Muscle layer of duodenum (tissue), 2 donors: Measurements from ENCODE around the gene MTTP.

Experiments used
- H3K27ac ChIP-seq: one replicate; pipeline ENCODE4 v1.7.0; 2013; ENCODE audit warnings: mild to moderate bottlenecking, low read length
- H3K27me3 ChIP-seq: one replicate; pipeline ENCODE4 v1.7.0; 2013; ENCODE audit warnings: low read depth, mild to moderate bottlenecking, control low read depth, low read length
- H3K36me3 ChIP-seq, 2 donors: one replicate each; pipeline ENCODE4 v1.7.0; 2013; ENCODE audit warnings: low read length in 2 of 2, control low read depth in 1 of 2, mild to moderate bottlenecking in 1 of 2; ENCODE audit not compliant: insufficient read depth in 2 of 2, control insufficient read depth in 1 of 2
- H3K4me1 ChIP-seq, 2 donors: one replicate each; pipeline ENCODE4 v1.7.0; 2013; ENCODE audit warnings: low read length in 2 of 2, mild to moderate bottlenecking in 2 of 2, control low read depth in 1 of 2, moderate library complexity in 1 of 2; ENCODE audit not compliant: insufficient read depth in 2 of 2, control insufficient read depth in 1 of 2
- H3K4me3 ChIP-seq, 2 donors: one replicate each; pipeline ENCODE4 v1.7.0; 2013; ENCODE audit warnings: low read length in 2 of 2, low read depth in 1 of 2, mild to moderate bottlenecking in 1 of 2
- H3K9me3 ChIP-seq, 2 donors: one replicate each; pipeline ENCODE4 v1.7.0; 2013; ENCODE audit warnings: low read length in 2 of 2, control low read depth in 1 of 2, mild to moderate bottlenecking in 1 of 2; ENCODE audit not compliant: control insufficient read depth in 1 of 2
- donor health status: healthy.

Gene MTTP

GRCh38 chr4:99644453-99644852, 69.8 kb downstream of the MTTP start:
- Histone ChIP-seq H3K36me3 (no peaks in the 10 kb centered on the region), H3K4me3 (no peak overlapping the region), H3K4me1 (no peaks in the 10 kb centered on the region), H3K9me3 (no peaks in the 10 kb centered on the region), H3K27ac (no peak overlapping the region), H3K27me3 (no peaks in the 10 kb centered on the region)

GRCh38 chr4:99645036-99645435, 70.4 kb downstream of the MTTP start:
- Histone ChIP-seq H3K27me3 (no peaks in the 10 kb centered on the region), H3K27ac (no peak overlapping the region), H3K4me3 (no peak overlapping the region), H3K4me1 (no peaks in the 10 kb centered on the region), H3K9me3 (no peaks in the 10 kb centered on the region), H3K36me3 (no peaks in the 10 kb centered on the region)

- Histone ChIP-seq H3K27ac (no peak overlapping the region), H3K36me3 (no peaks in the 10 kb centered on the region), H3K4me1 (no peaks in the 10 kb centered on the region), H3K4me3 (no peak overlapping the region), H3K27me3 (no peaks in the 10 kb centered on the region), H3K9me3 (no peaks in the 10 kb centered on the region)
Measured at GRCh38 chr4:99645638-99646037, 71.0 kb downstream of the MTTP start.

- Histone ChIP-seq H3K4me3 (no peak overlapping the region), H3K9me3 (no peaks in the 10 kb centered on the region), H3K36me3 (no peaks in the 10 kb centered on the region), H3K27ac (no peak overlapping the region), H3K27me3 (no peaks in the 10 kb centered on the region), H3K4me1 (no peaks in the 10 kb centered on the region)
Measured at GRCh38 chr4:99647071-99647470, 72.4 kb downstream of the MTTP start.

- Histone ChIP-seq H3K27me3 (no peaks in the 10 kb centered on the region), H3K27ac (no peak overlapping the region), H3K4me3 (no peak overlapping the region), H3K9me3 (no peaks in the 10 kb centered on the region), H3K36me3 (no peaks in the 10 kb centered on the region), H3K4me1 (no peaks in the 10 kb centered on the region)
Measured at GRCh38 chr4:99648321-99648720, 73.7 kb downstream of the MTTP start.

GRCh38 chr4:99649208-99649607, 74.6 kb downstream of the MTTP start:
- no peaks in the 10 kb centered on the region for H3K27me3 ChIP-seq
- H3K9me3 ChIP-seq: no peaks in the 10 kb centered on the region
- no peaks in the 10 kb centered on the region for H3K4me1 ChIP-seq
- H3K36me3 ChIP-seq: no peaks in the 10 kb centered on the region
- no peak overlapping the region for H3K27ac ChIP-seq
- no peak overlapping the region for H3K4me3 ChIP-seq

GRCh38 chr4:99649778-99650177, 75.2 kb downstream of the MTTP start:
- Histone ChIP-seq H3K4me1 (no peaks in the 10 kb centered on the region), H3K9me3 (no peaks in the 10 kb centered on the region), H3K36me3 (no peaks in the 10 kb centered on the region), H3K27me3 (no peaks in the 10 kb centered on the region), H3K4me3 (no peak overlapping the region), H3K27ac (no peak overlapping the region)

GRCh38 chr4:99651016-99651769, 76.6 kb downstream of the MTTP start:
- no peaks in the 10 kb centered on the region for H3K27me3 ChIP-seq
- H3K27ac ChIP-seq: no peak overlapping the region
- no peaks in the 10 kb centered on the region for H3K36me3 ChIP-seq
- H3K4me3 ChIP-seq: no peak overlapping the region
- no peaks in the 10 kb centered on the region for H3K4me1 ChIP-seq
- no peaks in the 10 kb centered on the region for H3K9me3 ChIP-seq

- no peak overlapping the region for H3K4me3 ChIP-seq
- H3K36me3 ChIP-seq: no peaks in the 10 kb centered on the region
- no peaks in the 10 kb centered on the region for H3K4me1 ChIP-seq
- H3K9me3 ChIP-seq: no peaks in the 10 kb centered on the region
- H3K27me3 ChIP-seq: no peaks in the 10 kb centered on the region
- H3K27ac ChIP-seq: no peak overlapping the region
Measured at GRCh38 chr4:99651811-99652485, 77.3 kb downstream of the MTTP start.

- H3K4me3 ChIP-seq: no peak overlapping the region
- no peak overlapping the region for H3K27ac ChIP-seq
- no peaks in the 10 kb centered on the region for H3K4me1 ChIP-seq
- H3K36me3 ChIP-seq: no peaks in the 10 kb centered on the region
- H3K9me3 ChIP-seq: no peaks in the 10 kb centered on the region
- no peaks in the 10 kb centered on the region for H3K27me3 ChIP-seq
Measured at GRCh38 chr4:99652596-99653436, 78.2 kb downstream of the MTTP start.

GRCh38 chr4:99653916-99654315, 79.3 kb downstream of the MTTP start:
- Histone ChIP-seq H3K27ac (no peak overlapping the region), H3K9me3 (no peaks in the 10 kb centered on the region), H3K4me3 (no peak overlapping the region)

More at GRCh38 chr4:99653916-99654315, 79.3 kb downstream of the MTTP start:
- H3K4me1 ChIP-seq: no peaks in the 10 kb centered on the region
- no peaks in the 10 kb centered on the region for H3K27me3 ChIP-seq
- H3K36me3 ChIP-seq: no peaks in the 10 kb centered on the region
